IMR-90 (cell line): ENCODE results near the gene CHMP4B. TPM values are rescaled to one million over a fixed set of nuclear protein-coding genes. Genes with fewer than 3 reads are reported as not detected.

Experiments
- ATAC-seq: fragments of 200-7000 bp; cut with Tn5 transposase; 2 replicates; pipeline ENCODE4 v1.9.1; 2020; ENCODE audit warnings: low read depth, mild to moderate bottlenecking, moderate library complexity
- BruUV-seq: library from RNA; stranded (reverse); fragments of 400-500 nt; replicated peaks from 2 replicates; lab custom pipeline; 2021; lab: Mats Ljungman, UMichigan
- CTCF ChIA-PET: fragments of 300-600 bp; formaldehyde crosslinking; extraction: SDS; loops from one replicate; lab custom pipeline; 2021; ENCODE audit warnings: antibody characterized with exemption; lab: Yijun Ruan, JAX
- POLR2A ChIA-PET: fragments of 300-600 bp; sonication (Branson Sonifier 250); formaldehyde crosslinking; loops from one replicate; lab custom pipeline; 2022; ENCODE audit warnings: antibody characterized with exemption; ENCODE audit not compliant: unreplicated experiment; lab: Charles Lee
- DNase-seq: peaks from one replicate; pipeline ENCODE4 v3.0.0; 2013
- H2AFZ ChIP-seq: replicated peaks from 2 replicates; pipeline ENCODE3; 2013; ENCODE audit warnings: low read length, mild to moderate bottlenecking; ENCODE audit not compliant: poor library complexity
- H2AK5ac ChIP-seq: 2 replicates; pipeline ENCODE4 v1.6.1; 2013; ENCODE audit warnings: low read depth, low read length, inconsistent platforms
- H2AK9ac ChIP-seq: replicated peaks from 2 replicates; pipeline ENCODE3; 2013; ENCODE audit warnings: mild to moderate bottlenecking, low read depth, low read length, moderate library complexity; ENCODE audit not compliant: poor library complexity
- H2BK120ac ChIP-seq: 2 replicates; pipeline ENCODE4 v1.6.1; 2013; ENCODE audit warnings: low read depth, low read length, inconsistent platforms
- H2BK15ac ChIP-seq: 3 replicates; pipeline ENCODE4 v1.6.1; 2013; ENCODE audit warnings: low read depth, low read length, inconsistent platforms
- H2BK20ac ChIP-seq: 2 replicates; pipeline ENCODE4 v1.6.1; 2013; ENCODE audit warnings: low read depth, mild to moderate bottlenecking, inconsistent platforms, low read length, moderate library complexity
- H2BK5ac ChIP-seq: 2 replicates; pipeline ENCODE4 v1.6.1; 2013; ENCODE audit warnings: mild to moderate bottlenecking, low read depth, low read length, inconsistent platforms; ENCODE audit not compliant: poor library complexity, severe bottlenecking
- H3K14ac ChIP-seq: replicated peaks from 2 replicates; pipeline ENCODE4 v1.6.1; 2013; ENCODE audit warnings: low read depth, low read length, inconsistent platforms
- H3K18ac ChIP-seq: 2 replicates; pipeline ENCODE4 v1.6.1; 2013; ENCODE audit warnings: low read depth, low read length, control low read depth
- H3K23ac ChIP-seq: 2 replicates; pipeline ENCODE4 v1.6.1; 2013; ENCODE audit warnings: low read depth, low read length, inconsistent platforms
- H3K27ac ChIP-seq: 2 replicates; pipeline ENCODE4 v1.5.1; 2013; ENCODE audit warnings: mild to moderate bottlenecking, control low read depth, low read length; ENCODE audit not compliant: insufficient read depth
- H3K27me3 ChIP-seq: 2 replicates; pipeline ENCODE4 v1.6.1; 2013; ENCODE audit warnings: low read length; ENCODE audit not compliant: control insufficient read depth, insufficient read depth
- H3K36me3 ChIP-seq: 2 replicates; pipeline ENCODE4 v1.6.1; 2013; ENCODE audit warnings: low read length, mixed read lengths; ENCODE audit not compliant: control insufficient read depth, insufficient read depth
- H3K4ac ChIP-seq: 2 replicates; pipeline ENCODE4 v1.6.1; 2013; ENCODE audit warnings: low read depth, low read length, inconsistent platforms
- H3K4me1 ChIP-seq: 2 replicates; pipeline ENCODE4 v1.6.1; 2013; ENCODE audit warnings: low read length, mixed read lengths; ENCODE audit not compliant: control insufficient read depth, insufficient read depth
- H3K4me2 ChIP-seq: 2 replicates; pipeline ENCODE4 v1.6.1; 2013; ENCODE audit warnings: low read depth, mild to moderate bottlenecking, control low read depth, low read length, moderate library complexity
- H3K4me3 ChIP-seq: 2 replicates; pipeline ENCODE4 v1.5.1; 2013; ENCODE audit warnings: low read depth, mild to moderate bottlenecking, control low read depth, low read length, moderate library complexity; ENCODE audit not compliant: insufficient read depth
- H3K56ac ChIP-seq: 2 replicates; pipeline ENCODE4 v1.6.1; 2013; ENCODE audit warnings: low read length, inconsistent platforms; ENCODE audit not compliant: insufficient read depth; ENCODE audit errors: extremely low read depth
- H3K79me1 ChIP-seq, 2 experiments: 2 replicates each; pipeline ENCODE4 v1.6.1; 2013; ENCODE audit warnings: low read length in 2 of 2, inconsistent platforms in 1 of 2, low read depth in 1 of 2
- H3K9ac ChIP-seq: 2 replicates; pipeline ENCODE4 v1.6.1; 2013; ENCODE audit warnings: low read depth, low read length, control low read depth
- H3K9me1 ChIP-seq: 2 replicates; pipeline ENCODE4 v1.6.1; 2013; ENCODE audit warnings: low read length, inconsistent platforms; ENCODE audit not compliant: insufficient read depth
- H3K9me3 ChIP-seq: 2 replicates; pipeline ENCODE4 v1.6.1; 2013; ENCODE audit warnings: low read length; ENCODE audit not compliant: control insufficient read depth, insufficient read depth
- H4K20me1 ChIP-seq: 2 replicates; pipeline ENCODE4 v1.6.1; 2013; ENCODE audit warnings: low read length, inconsistent platforms; ENCODE audit not compliant: insufficient read depth
- H4K5ac ChIP-seq: 2 replicates; pipeline ENCODE4 v1.6.1; 2013; ENCODE audit warnings: mild to moderate bottlenecking, low read depth, low read length, control low read depth
- H4K8ac ChIP-seq, 2 experiments: 2 replicates each; pipeline ENCODE4 v1.6.1; 2013; ENCODE audit warnings: low read depth in 2 of 2, low read length in 2 of 2, control low read depth in 1 of 2, inconsistent platforms in 1 of 2
- H4K91ac ChIP-seq: 2 replicates; pipeline ENCODE4 v1.6.1; 2013; ENCODE audit warnings: low read depth, low read length, inconsistent platforms; ENCODE audit not compliant: insufficient read depth
- BHLHE40 ChIP-seq: fragments of 150-350 bp; IDR thresholded peaks from 2 replicates; pipeline ENCODE4 v1.6.1; 2016; ENCODE audit warnings: mild to moderate bottlenecking, low read depth, low read length
- CEBPB ChIP-seq: IDR thresholded peaks from 2 replicates; pipeline ENCODE4 v1.6.1; 2012; ENCODE audit warnings: low read depth, low read length, improper control_type of control experiment
- FOS ChIP-seq: fragments of 150-350 bp; IDR thresholded peaks from 2 replicates; pipeline ENCODE4 v1.6.1; 2016; ENCODE audit warnings: low read depth, low read length
- MAFK ChIP-seq: IDR thresholded peaks from 2 replicates; pipeline ENCODE4 v1.6.1; 2012; ENCODE audit warnings: low read depth, low read length, improper control_type of control experiment
- MAZ ChIP-seq: IDR thresholded peaks from 2 replicates; pipeline ENCODE4 v1.6.1; 2012; ENCODE audit warnings: low read depth, mild to moderate bottlenecking, low read length, improper control_type of control experiment, moderate library complexity, borderline replicate concordance
- MXI1 ChIP-seq: IDR thresholded peaks from 2 replicates; pipeline ENCODE4 v1.6.1; 2012; ENCODE audit warnings: low read depth, mild to moderate bottlenecking, low read length, moderate library complexity, borderline replicate concordance
- NFE2L2 ChIP-seq: fragments of 150-350 bp; IDR thresholded peaks from 2 replicates; pipeline ENCODE4 v1.6.1; 2016; ENCODE audit warnings: low read depth, mild to moderate bottlenecking, low read length
- POLR2A ChIP-seq: IDR thresholded peaks from 2 replicates; pipeline ENCODE4 v1.6.1; 2012; ENCODE audit warnings: mild to moderate bottlenecking, low read depth, low read length
- RAD21 ChIP-seq: IDR thresholded peaks from 2 replicates; pipeline ENCODE4 v1.6.1; 2012; ENCODE audit warnings: low read length, improper control_type of control experiment
- RCOR1 ChIP-seq: IDR thresholded peaks from 2 replicates; pipeline ENCODE4 v1.6.1; 2012; ENCODE audit warnings: mild to moderate bottlenecking, low read length, improper control_type of control experiment; ENCODE audit not compliant: insufficient replicate concordance
- RFX5 ChIP-seq: IDR thresholded peaks from 2 replicates; pipeline ENCODE4 v1.8.0; 2012; ENCODE audit warnings: low read depth, mild to moderate bottlenecking, low read length, moderate library complexity
- SMC3 ChIP-seq: fragments of 150-350 bp; IDR thresholded peaks from 2 replicates; pipeline ENCODE4 v1.6.1; 2016; ENCODE audit warnings: low read depth, mild to moderate bottlenecking, antibody characterized with exemption, low read length, moderate library complexity
- WGBS, 2 experiments: methylation state at CpG; one replicate each; pipeline versions ENCODE4 v1.1.5 to v1.1.7; 2013; ENCODE audit warnings: missing lambda C conversion rate in 2 of 2; ENCODE audit not compliant: insufficient read length in 1 of 2; ENCODE audit errors: extremely low coverage in 2 of 2; 5-methylcytosine and 5-hydroxymethylcytosine counted together
- dilution Hi-C: fragments of 300-500 bp; cut with HindIII; formaldehyde crosslinking; loops from one replicate; pipeline ENCODE4 v1.14.3; 2018; ENCODE audit warnings: low sequenced_read_pairs; ENCODE audit not compliant: unreplicated experiment
- in situ Hi-C: fragments of 300-500 bp; cut with MboI; formaldehyde crosslinking; loops from 3 replicates; pipeline ENCODE4 v1.14.3; 2019; ENCODE audit warnings: low sequenced_read_pairs, inconsistent platforms, mixed read lengths
- intact Hi-C: fragments of 100-400 bp; cut with micrococcal nuclease; formaldehyde crosslinking; loops from 2 replicates; pipeline ENCODE4 v1.10.0; 2022
- polyA plus RNA-seq, 3 experiments: library from polyadenylated mRNA; depleted of rRNA; stranded (reverse); fragments of >200 nt; gene quantifications; 2 replicates each; pipeline ENCODE4 v1.2.3, GENCODE V29; 2012; ENCODE audit warnings: low replicate concordance in 1 of 3
- total RNA-seq: library from RNA; depleted of rRNA; stranded (reverse); fragments of >200 nt; gene quantifications from 2 replicates; pipeline ENCODE4 v1.2.3, GENCODE V29; 2012
- TF ChIP-seq, protein P1 (sequence below): fragments of 150-350 bp; IDR thresholded peaks from 2 replicates; pipeline ENCODE4 v1.6.1; 2016; ENCODE audit warnings: low read depth, mild to moderate bottlenecking, low read length, moderate library complexity, borderline replicate concordance
- TF ChIP-seq, protein P2 (sequence below): conservative IDR thresholded peaks from 2 replicates; pipeline ENCODE4 v1.5.1; 2012; ENCODE audit warnings: mild to moderate bottlenecking, low read depth, low read length, improper control_type of control experiment
- TF ChIP-seq, protein P3 (sequence below): fragments of 150-350 bp; IDR thresholded peaks from 2 replicates; pipeline ENCODE4 v1.6.1; 2017; ENCODE audit warnings: mild to moderate bottlenecking, antibody characterized with exemption, low read length, low read depth

Gene CHMP4B
- total and polyA plus RNA-seq, 2 of the 4 experiments (the other 2 are of a cell fraction), result 30.3 to 94.8 TPM

DNA sequence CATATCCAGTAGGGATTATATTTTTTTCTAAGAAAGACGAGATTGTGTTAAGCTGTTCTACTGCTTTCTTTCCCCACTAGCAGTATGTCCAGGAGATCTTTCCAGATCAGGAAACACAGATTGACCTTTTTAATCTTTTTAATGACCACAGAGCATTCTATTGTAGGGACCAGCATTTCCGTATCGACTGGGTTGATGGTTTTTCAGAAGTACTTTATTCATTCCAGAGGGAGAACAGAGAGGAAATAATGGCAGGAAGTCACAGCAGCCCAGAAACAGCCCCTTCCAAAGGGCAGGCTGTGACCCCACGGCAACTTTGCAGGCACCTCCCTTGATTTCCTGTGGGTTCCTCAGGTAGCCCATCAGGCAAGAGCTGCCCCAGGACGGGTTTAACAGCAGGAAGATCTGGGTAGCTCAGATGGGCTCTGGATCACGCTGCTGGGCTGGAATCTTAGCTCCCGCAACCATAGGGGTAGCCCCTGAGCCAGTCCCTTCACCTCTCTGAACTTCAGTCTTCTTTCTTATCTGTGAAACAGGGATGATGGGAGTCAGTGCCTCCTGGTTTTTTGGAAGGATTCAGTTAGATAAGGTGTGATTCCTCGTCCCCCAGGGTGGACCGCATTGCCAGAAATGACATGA is 23.8 kb upstream of the CHMP4B start:
- Histone ChIP-seq H4K20me1 (peaks cover 14% of the 10 kb centered on the region; the same call in 1 of the 2 replicates), H4K5ac (no peak overlapping the region), H3K9me3 (no peaks in the 10 kb centered on the region), H4K91ac (no peak overlapping the region), H2AK5ac (peak overlapping the region; percentile 59; the same call in 1 of the 2 replicates), H2AK9ac (no peak overlapping the region), H3K9ac (no peak overlapping the region), H3K56ac (no peak overlapping the region), H4K8ac (no peak overlapping the region), H2BK20ac (no peak overlapping the region), H3K27ac (no peak overlapping the region), H3K4me1 (peaks cover 6% of the 10 kb centered on the region), H3K14ac (no peak overlapping the region), H2BK5ac (no peak overlapping the region), H2BK15ac (no peak overlapping the region), H3K27me3 (no peaks in the 10 kb centered on the region), H3K36me3 (peaks cover 1% of the 10 kb centered on the region; the same call in 1 of the 2 replicates), H2BK120ac (no peak overlapping the region), H3K4me3 (no peak overlapping the region), H3K23ac (no peak overlapping the region), H3K4ac (no peak overlapping the region), H3K9me1 (no peaks in the 10 kb centered on the region), H3K18ac (no peak overlapping the region), H3K79me1 (no peaks in the 10 kb centered on the region; a peak in 1 of 4 replicates), H3K4me2 (no peak overlapping the region), H2AFZ (peak overlapping the region; percentile 4)
- BruUV-seq, result no TSS peak
- in situ Hi-C loops (no loop called here), dilution Hi-C loops (no loop called here), intact Hi-C loops (no loop called here)
- POLR2A ChIA-PET, result interaction anchor here (0.6 kb wide), 1 partner anchor 59 kb away, joined by 11 read pairs; no protein-coding TSS in a partner anchor
- CTCF ChIA-PET, result no interaction called here
- no peak for DNase-seq
- ATAC-seq, result no peak
- no peak for TF ChIP-seq RFX5
- TF ChIP-seq FOS, result no peak
- TF ChIP-seq, protein P1, sequence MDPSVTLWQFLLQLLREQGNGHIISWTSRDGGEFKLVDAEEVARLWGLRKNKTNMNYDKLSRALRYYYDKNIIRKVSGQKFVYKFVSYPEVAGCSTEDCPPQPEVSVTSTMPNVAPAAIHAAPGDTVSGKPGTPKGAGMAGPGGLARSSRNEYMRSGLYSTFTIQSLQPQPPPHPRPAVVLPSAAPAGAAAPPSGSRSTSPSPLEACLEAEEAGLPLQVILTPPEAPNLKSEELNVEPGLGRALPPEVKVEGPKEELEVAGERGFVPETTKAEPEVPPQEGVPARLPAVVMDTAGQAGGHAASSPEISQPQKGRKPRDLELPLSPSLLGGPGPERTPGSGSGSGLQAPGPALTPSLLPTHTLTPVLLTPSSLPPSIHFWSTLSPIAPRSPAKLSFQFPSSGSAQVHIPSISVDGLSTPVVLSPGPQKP, result no peak
- TF ChIP-seq MAZ, result no peak
- TF ChIP-seq, protein P2, sequence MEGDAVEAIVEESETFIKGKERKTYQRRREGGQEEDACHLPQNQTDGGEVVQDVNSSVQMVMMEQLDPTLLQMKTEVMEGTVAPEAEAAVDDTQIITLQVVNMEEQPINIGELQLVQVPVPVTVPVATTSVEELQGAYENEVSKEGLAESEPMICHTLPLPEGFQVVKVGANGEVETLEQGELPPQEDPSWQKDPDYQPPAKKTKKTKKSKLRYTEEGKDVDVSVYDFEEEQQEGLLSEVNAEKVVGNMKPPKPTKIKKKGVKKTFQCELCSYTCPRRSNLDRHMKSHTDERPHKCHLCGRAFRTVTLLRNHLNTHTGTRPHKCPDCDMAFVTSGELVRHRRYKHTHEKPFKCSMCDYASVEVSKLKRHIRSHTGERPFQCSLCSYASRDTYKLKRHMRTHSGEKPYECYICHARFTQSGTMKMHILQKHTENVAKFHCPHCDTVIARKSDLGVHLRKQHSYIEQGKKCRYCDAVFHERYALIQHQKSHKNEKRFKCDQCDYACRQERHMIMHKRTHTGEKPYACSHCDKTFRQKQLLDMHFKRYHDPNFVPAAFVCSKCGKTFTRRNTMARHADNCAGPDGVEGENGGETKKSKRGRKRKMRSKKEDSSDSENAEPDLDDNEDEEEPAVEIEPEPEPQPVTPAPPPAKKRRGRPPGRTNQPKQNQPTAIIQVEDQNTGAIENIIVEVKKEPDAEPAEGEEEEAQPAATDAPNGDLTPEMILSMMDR, result no peak
- no peak for TF ChIP-seq RAD21
- no peak for TF ChIP-seq BHLHE40
- TF ChIP-seq MXI1, result no peak
- TF ChIP-seq SMC3, result no peak
- TF ChIP-seq, protein P3, sequence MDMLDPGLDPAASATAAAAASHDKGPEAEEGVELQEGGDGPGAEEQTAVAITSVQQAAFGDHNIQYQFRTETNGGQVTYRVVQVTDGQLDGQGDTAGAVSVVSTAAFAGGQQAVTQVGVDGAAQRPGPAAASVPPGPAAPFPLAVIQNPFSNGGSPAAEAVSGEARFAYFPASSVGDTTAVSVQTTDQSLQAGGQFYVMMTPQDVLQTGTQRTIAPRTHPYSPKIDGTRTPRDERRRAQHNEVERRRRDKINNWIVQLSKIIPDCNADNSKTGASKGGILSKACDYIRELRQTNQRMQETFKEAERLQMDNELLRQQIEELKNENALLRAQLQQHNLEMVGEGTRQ, result no peak
- no peak for TF ChIP-seq RCOR1
- TF ChIP-seq NFE2L2, result no peak
- TF ChIP-seq MAFK, result no peak
- no peak for TF ChIP-seq POLR2A
- TF ChIP-seq CEBPB, result no peak
- 94% methylated on average over 2 of the region's 9 CpGs; no CpG with 5 or more reads in 1 of the 2 experiments for WGBS, 2 experiments
